ENCODE data around the gene SLC24A1. TPM values are rescaled to one million over a fixed set of nuclear protein-coding genes. Genes with fewer than 3 reads are reported as not detected.

The SLC24A1 gene
- total RNA-seq, 1 donor from 2014 or later, result 2.0 TPM

Other genes starting within 250 kb of the SLC24A1 start
- not detected for gene IGDCC3, start 243.9 kb upstream of the SLC24A1 start, total RNA-seq
- gene IGDCC4, start 199.0 kb upstream of the SLC24A1 start, total RNA-seq, result 1.9 TPM
- gene DPP8, start 104.2 kb upstream of the SLC24A1 start, total RNA-seq, result 69.0 TPM
- 46.2 TPM for gene HACD3, start 91.5 kb upstream of the SLC24A1 start, total RNA-seq
- gene INTS14, start 10.8 kb upstream of the SLC24A1 start, total RNA-seq, result 14.5 TPM
- gene DENND4A, start 170.4 kb downstream of the SLC24A1 start, total RNA-seq, result 21.9 TPM
- 192 TPM for gene RAB11A, start 247.6 kb downstream of the SLC24A1 start, total RNA-seq

All from ascending aorta (tissue), 1 donor.